Esophagus squamous epithelium (tissue), 5 donors: ENCODE measurements around the gene ZNF143. TPM values are rescaled to one million over a fixed set of nuclear protein-coding genes. Genes with fewer than 3 reads are reported as not detected.
A peak's percentile ranks its signal among the peaks of the same experiment; 100 is the strongest.

Experiments
- DNase-seq: peaks from one replicate; lab custom pipeline; 2025; lab: John Stamatoyannopoulos, UW
- H3K27ac ChIP-seq, 4 donors: fragments of 200-600 bp; sonication (generic); one replicate each; pipeline ENCODE4 v1.5.1; 2016 to 2019; ENCODE audit warnings: mild to moderate bottlenecking in 1 of 4
- H3K27me3 ChIP-seq, 4 donors: fragments of 200-600 bp; sonication (generic); 1 replicate in 3 of 4; 2 replicates in 1 of 4; pipeline versions ENCODE4 v1.5.1 to v1.6.0; 2017 to 2021; ENCODE audit warnings: antibody characterized with exemption in 1 of 4
- H3K36me3 ChIP-seq, 3 donors: fragments of 200-600 bp; sonication (generic); one replicate each; pipeline ENCODE4 v1.5.1; 2016 to 2019
- H3K4me1 ChIP-seq, 3 donors: fragments of 200-600 bp; sonication (generic); one replicate each; pipeline ENCODE4 v1.5.1; 2017 to 2019
- H3K4me3 ChIP-seq, 4 donors: fragments of 200-600 bp; sonication (generic); 1 replicate in 3 of 4; 2 replicates in 1 of 4; pipeline ENCODE4 v1.5.1; 2016 to 2019; ENCODE audit warnings: mild to moderate bottlenecking in 2 of 4, moderate library complexity in 1 of 4
- H3K9me3 ChIP-seq, 3 donors: fragments of 200-600 bp; sonication (generic); one replicate each; pipeline ENCODE4 v1.5.1; 2016 to 2019
- CTCF ChIP-seq, 6 experiments: fragments of 450-650 bp in 4 of 6; fragments of 200-600 bp in 2 of 6; sonication (generic) in 2 of 6; IDR thresholded peaks; one replicate each; pipeline ENCODE4 v1.5.1; 2016 to 2019; ENCODE audit warnings: antibody characterized with exemption in 6 of 6, mild to moderate bottlenecking in 4 of 6, moderate library complexity in 4 of 6
- POLR2A ChIP-seq, 4 donors: fragments of 450-650 bp; IDR thresholded peaks; one replicate each; pipeline ENCODE4 v1.6.1; 2017; ENCODE audit warnings: antibody characterized with exemption in 4 of 4, mild to moderate bottlenecking in 4 of 4, moderate library complexity in 3 of 4
- WGBS, 2 donors: methylation state at CpG; one replicate each; pipeline ENCODE4 v1.1.5; 2018; 5-methylcytosine and 5-hydroxymethylcytosine counted together
- intact Hi-C: fragments of 100-400 bp; cut with DNase I; formaldehyde crosslinking; loops from one replicate; pipeline ENCODE4 v1.15.0; 2022
- total RNA-seq, 4 donors: library from RNA; depleted of rRNA; stranded (reverse); fragments of >200 nt; gene quantifications; one replicate each; pipeline ENCODE4 v1.1.0, GENCODE V29; 2016
- donor health status: DM: yes; HTN: yes; CAD: no.

Gene ZNF143
- total RNA-seq, 4 donors from 2014 or later = 9.7 to 26.1 (median 16.6) TPM

- H3K27me3 ChIP-seq = no peaks in the 10 kb centered on the region
Measured at GRCh38 chr11:9528136-9528501, 67.3 kb downstream of the ZNF143 start.

DNA sequence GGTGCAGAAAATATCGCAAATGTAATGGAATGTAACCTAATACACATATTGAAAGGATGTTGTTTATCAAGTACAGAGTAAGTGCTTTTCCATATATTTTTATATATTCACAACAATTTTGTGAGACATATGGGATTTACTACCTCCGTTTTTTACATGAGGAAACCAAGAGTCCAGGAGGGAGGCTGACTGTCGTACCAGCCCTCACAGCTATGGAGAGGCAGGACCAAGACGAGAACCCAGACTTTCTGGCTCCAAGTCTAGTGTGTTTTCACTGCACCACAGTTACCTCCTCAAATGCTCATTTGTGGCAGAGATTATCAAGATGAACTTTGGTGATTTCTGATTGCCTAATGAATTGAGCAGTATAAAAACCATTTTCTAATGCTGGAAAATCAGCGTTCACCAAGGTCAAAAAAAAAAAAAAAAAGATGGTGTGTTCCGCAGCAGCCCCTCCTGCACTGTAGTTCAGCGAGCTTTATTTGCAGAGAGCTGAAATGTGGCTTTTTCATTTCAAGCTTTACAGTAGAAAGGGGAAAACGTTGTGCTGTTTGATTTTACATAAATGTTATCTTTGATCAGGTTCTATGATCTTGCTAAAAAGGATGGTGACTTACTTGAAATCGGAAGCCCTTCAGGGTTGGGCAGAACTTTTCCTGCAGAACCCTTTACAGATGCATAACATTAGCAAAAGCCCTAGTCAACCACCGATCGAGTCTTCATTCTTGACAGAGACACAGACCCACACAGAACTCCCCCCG is 67.9 kb downstream of the ZNF143 start:
- intact Hi-C loops = no loop called here
- peaks cover 0 to 17% (median 0%) of the 10 kb centered on the region in 3 donors for H3K36me3 ChIP-seq
- H3K27me3 ChIP-seq = no peaks in the 10 kb centered on the region
- peak overlapping the region; percentile 41 to 88 (median 66) for H3K27ac ChIP-seq
- peaks cover 29 to 71% (median 30%) of the 10 kb centered on the region in 3 donors for H3K4me1 ChIP-seq
- H3K4me3 ChIP-seq = no peak overlapping the region
- TF ChIP-seq CTCF (IDR thresholded peaks at IDR 0.05) = no peak
- no peaks in the 10 kb centered on the region for H3K9me3 ChIP-seq
- DNase-seq = no peak
- WGBS, 2 donors = 66 to 75% methylated on average over 11 of the region's 12 CpGs

More at GRCh38 chr11:9528136-9528501, 67.3 kb downstream of the ZNF143 start:
- intact Hi-C loops = no loop called here
- H3K9me3 ChIP-seq = no peaks in the 10 kb centered on the region
- H3K4me3 ChIP-seq = no peak overlapping the region
- H3K4me1 ChIP-seq = peaks cover 29 to 65% (median 30%) of the 10 kb centered on the region in 3 donors
- no peak for DNase-seq
- peaks cover 0 to 19% (median 0%) of the 10 kb centered on the region in 3 donors for H3K36me3 ChIP-seq
- H3K27ac ChIP-seq = peak overlapping the region; percentile 54 to 88 (median 79)
- TF ChIP-seq CTCF (IDR thresholded peaks at IDR 0.05) = no peak
- no peak for TF ChIP-seq POLR2A (IDR thresholded peaks at IDR 0.05)
- WGBS, 2 donors = 76 to 85% methylated on average over 1 of the region's 1 CpG

DNA sequence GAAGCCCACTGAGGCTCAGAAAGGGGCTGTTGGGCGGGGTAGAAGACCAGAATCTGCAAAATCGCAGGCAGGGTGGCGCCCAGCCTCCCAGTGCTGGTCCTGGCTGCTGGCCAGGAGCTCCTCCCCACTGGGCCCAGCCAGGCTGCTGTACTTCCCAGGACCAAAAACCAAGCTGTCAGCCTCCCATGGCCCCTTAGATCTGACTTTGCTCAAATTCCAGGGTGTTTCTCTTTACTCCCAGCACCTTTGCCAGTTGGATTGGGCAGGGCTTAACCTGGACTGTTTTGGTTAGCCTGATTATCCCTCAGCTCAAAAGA is 68.5 kb downstream of the ZNF143 start:
- H3K36me3 ChIP-seq = peaks cover 0 to 17% (median 0%) of the 10 kb centered on the region in 3 donors
- TF ChIP-seq CTCF (IDR thresholded peaks at IDR 0.05) (no peak), POLR2A (IDR thresholded peaks at IDR 0.05) (no peak)
- peaks cover 29 to 76% (median 30%) of the 10 kb centered on the region in 3 donors for H3K4me1 ChIP-seq
- no peak for DNase-seq
- H3K27ac ChIP-seq = peak overlapping the region; percentile 41 to 88 (median 66)
- H3K27me3 ChIP-seq = no peaks in the 10 kb centered on the region
- intact Hi-C loops = no loop called here
- no peak overlapping the region for H3K4me3 ChIP-seq
- WGBS, 2 donors = no CpG with 5 or more reads among the region's 3 CpGs
- no peaks in the 10 kb centered on the region for H3K9me3 ChIP-seq

- H3K27ac ChIP-seq = peak overlapping the region; percentile 41 to 88 (median 66)
- intact Hi-C loops = no loop called here
- H3K4me1 ChIP-seq = peaks cover 29 to 85% (median 36%) of the 10 kb centered on the region in 3 donors
- peaks cover 0 to 12% (median 0%) of the 10 kb centered on the region in 3 donors for H3K36me3 ChIP-seq
- H3K27me3 ChIP-seq = no peaks in the 10 kb centered on the region
- TF ChIP-seq POLR2A (IDR thresholded peaks at IDR 0.05) = peak in 1 of 4 donors; percentile 35
- TF ChIP-seq CTCF (IDR thresholded peaks at IDR 0.05) = no peak
- H3K4me3 ChIP-seq = no peak overlapping the region
- H3K9me3 ChIP-seq = no peaks in the 10 kb centered on the region
- no peak for DNase-seq
- WGBS, 2 donors = 45 to 59% methylated on average over 9 of the region's 9 CpGs
Measured at GRCh38 chr11:9530020-9530621, 69.3 kb downstream of the ZNF143 start.
